Motor neuron (in vitro differentiated cells): ENCODE data around the gene LEMD3. TPM values are rescaled to one million over a fixed set of nuclear protein-coding genes. Genes with fewer than 3 reads are reported as not detected.
A peak's percentile ranks its signal among the peaks of the same experiment; 100 is the strongest.

Experiments used
- ATAC-seq, 8 experiments: fragments of 200-7000 bp; cut with Tn5 transposase; replicated peaks in 6 of 8; 2 replicates each; pipeline ENCODE4 v1.8.0; 2021; ENCODE audit warnings: mild to moderate bottlenecking in 8 of 8, moderate library complexity in 8 of 8
- H3K27ac ChIP-seq, 2 donors: fragments of 250-450 bp; sonication (Bioruptor Pico); 2 replicates each; pipeline ENCODE4 v1.9.0; 2021; ENCODE audit warnings: antibody characterized with exemption in 2 of 2, mild to moderate bottlenecking in 2 of 2, moderate library complexity in 1 of 2
- H3K4me1 ChIP-seq, 2 donors: fragments of 250-450 bp; sonication (Bioruptor Pico); replicated peaks in 1 of 2; 2 replicates each; pipeline ENCODE4 v1.6.1; 2021; ENCODE audit warnings: antibody characterized with exemption in 2 of 2, mild to moderate bottlenecking in 2 of 2, moderate library complexity in 1 of 2
- H3K4me3 ChIP-seq, 5 donors: fragments of 250-450 bp; sonication (Bioruptor Pico); 2 replicates each; pipeline ENCODE4 v1.9.0; 2021; ENCODE audit warnings: antibody characterized with exemption in 5 of 5, mild to moderate bottlenecking in 5 of 5, moderate library complexity in 4 of 5
- WGBS, 10 experiments: fragments of 450-650 bp; shearing (Covaris generic); methylation state at CpG; one replicate each; pipeline ENCODE4 v1.0.0; 2022; 5-methylcytosine and 5-hydroxymethylcytosine counted together
- in situ Hi-C, 9 experiments: fragments of 400-800 bp; cut with MboI; loops; one replicate each; pipeline ENCODE4 v1.15.0; 2021; ENCODE audit warnings: low sequenced_read_pairs in 9 of 9, low pct_unique_long_range_greater_than_20kb in 2 of 9; ENCODE audit not compliant: unreplicated experiment in 9 of 9
- total RNA-seq, 8 experiments: library from RNA; unstranded; fragments of 300-600 nt; gene quantifications; 2 replicates each; pipeline versions ENCODE4 v1.2.3 to v1.2.4, GENCODE V29; 2022

Gene LEMD3
- total RNA-seq, 8 experiments from 2014 or later, result 9.6 to 27.4 (median 22.5) TPM

DNA sequence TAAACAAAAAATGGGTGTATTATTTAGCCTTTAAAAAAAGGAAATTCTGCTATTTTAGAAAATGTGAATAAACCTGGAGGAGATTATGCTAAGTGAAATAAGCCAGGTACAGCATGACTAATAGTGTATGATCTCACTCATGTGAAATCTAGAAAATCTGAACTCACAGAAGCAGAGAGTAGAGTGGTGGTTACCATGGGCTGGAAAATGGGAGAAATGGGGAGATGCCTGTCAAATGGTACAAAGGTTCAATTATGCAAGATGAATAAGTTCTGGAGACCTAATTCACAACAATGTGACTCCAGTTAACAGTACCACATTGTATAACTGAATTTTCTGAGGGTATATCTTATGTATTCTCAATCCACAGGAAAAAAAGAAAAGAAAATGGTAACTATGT lies 17.4 kb upstream of the LEMD3 start:
- Histone ChIP-seq H3K4me3 (no peak overlapping the region), H3K27ac (no peak overlapping the region), H3K4me1 (no peaks in the 10 kb centered on the region)
- in situ Hi-C loops, result no loop called here
- ATAC-seq, result no peak

- no peaks in the 10 kb centered on the region for H3K4me1 ChIP-seq
- in situ Hi-C loops, result no loop called here
- no peak overlapping the region for H3K4me3 ChIP-seq
- H3K27ac ChIP-seq, result no peak overlapping the region
- peak in 2 of 8 experiments; percentile 74 to 80 for ATAC-seq
- WGBS, 10 experiments, result 0 to 100% (median 81%) methylated on average over 1 of the region's 1 CpG; no CpG with 5 or more reads in 2 of the 10 experiments
Measured at GRCh38 chr12:65152596-65152995, 16.8 kb upstream of the LEMD3 start.

DNA sequence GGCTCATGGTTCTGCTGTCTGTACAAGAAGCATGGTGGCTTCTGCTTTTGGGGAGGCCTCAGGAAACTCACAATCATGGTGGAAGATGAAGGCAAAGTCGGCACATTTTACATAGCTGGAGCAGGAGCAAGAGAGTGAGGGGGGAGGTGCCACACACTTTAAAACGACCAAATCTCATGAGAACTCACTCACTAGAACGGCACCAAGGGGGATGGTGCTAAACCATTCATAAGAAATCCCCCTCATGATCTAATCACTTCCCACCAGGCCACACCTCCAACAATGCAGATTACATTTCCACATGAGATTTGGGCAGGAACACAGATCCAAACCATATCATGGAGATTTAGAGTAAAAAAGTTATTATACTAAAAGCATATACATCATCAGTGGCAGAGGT lies 13.6 kb upstream of the LEMD3 start:
- WGBS, 10 experiments, result 27 to 83% (median 50%) methylated on average over 1 to 3 of the region's 3 CpGs; no CpG with 5 or more reads in 3 of the 10 experiments
- ATAC-seq, result no peak
- in situ Hi-C loops, result no loop called here
- no peaks in the 10 kb centered on the region for H3K4me1 ChIP-seq
- no peak overlapping the region for H3K27ac ChIP-seq
- H3K4me3 ChIP-seq, result no peak overlapping the region

- ATAC-seq, result peak in 1 of 8 experiments; percentile 17
- no peak overlapping the region for H3K27ac ChIP-seq
- 52 to 100% (median 88%) methylated on average over 1 to 2 of the region's 2 CpGs; no CpG with 5 or more reads in 2 of the 10 experiments for WGBS, 10 experiments
- H3K4me3 ChIP-seq, result no peak overlapping the region
- no peaks in the 10 kb centered on the region for H3K4me1 ChIP-seq
- in situ Hi-C loops, result no loop called here
Measured at GRCh38 chr12:65156366-65156841, 13.0 kb upstream of the LEMD3 start.

DNA sequence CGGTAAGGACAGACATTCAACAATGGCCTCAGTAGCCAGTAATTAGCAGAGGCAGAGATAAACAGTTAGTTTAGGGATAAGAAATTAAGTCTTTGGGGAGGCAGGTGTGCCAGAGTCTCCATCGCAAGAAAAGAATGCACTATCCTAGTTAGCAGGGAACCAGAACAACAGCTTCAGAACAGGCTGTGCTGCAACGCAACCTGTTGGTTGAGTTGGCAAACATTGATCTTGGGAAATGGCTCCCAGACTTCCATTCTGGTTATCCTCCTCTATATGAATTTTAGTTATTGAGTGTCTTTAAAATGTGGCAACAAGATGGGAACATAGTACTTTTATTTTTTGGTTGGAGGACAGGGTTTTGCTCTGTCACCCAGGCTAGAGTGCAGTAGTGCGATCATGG lies 12.3 kb upstream of the LEMD3 start:
- 60 to 100% (median 89%) methylated on average over 1 to 4 of the region's 4 CpGs; no CpG with 5 or more reads in 2 of the 10 experiments for WGBS, 10 experiments
- Histone ChIP-seq H3K27ac (no peak overlapping the region), H3K4me3 (no peak overlapping the region), H3K4me1 (no peaks in the 10 kb centered on the region)
- in situ Hi-C loops, result no loop called here
- no peak for ATAC-seq

DNA sequence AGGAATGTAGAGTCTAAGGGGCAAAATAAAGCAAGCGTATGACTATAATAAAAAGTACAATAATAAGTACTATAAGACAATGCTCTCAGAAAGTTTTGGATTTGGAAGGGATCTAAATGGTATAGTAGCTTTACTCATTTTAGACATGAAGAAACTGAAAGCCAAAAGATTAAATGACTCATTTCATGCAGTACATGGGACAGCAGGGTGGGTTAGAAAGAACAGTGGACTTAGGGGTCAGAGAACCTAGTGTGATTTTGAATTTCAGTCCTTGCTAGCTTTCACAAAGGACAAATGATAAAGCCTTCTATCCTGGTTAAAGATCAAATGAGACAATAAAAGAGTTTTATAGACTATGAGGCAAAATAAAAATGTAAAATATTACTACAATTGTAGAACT lies 6.8 kb upstream of the LEMD3 start:
- no peak for ATAC-seq
- Histone ChIP-seq H3K27ac (no peak overlapping the region), H3K4me1 (no peaks in the 10 kb centered on the region), H3K4me3 (no peak overlapping the region)
- WGBS, 10 experiments, result 50 to 100% (median 87%) methylated on average over 1 of the region's 1 CpG; no CpG with 5 or more reads in 3 of the 10 experiments
- in situ Hi-C loops, result no loop called here

DNA sequence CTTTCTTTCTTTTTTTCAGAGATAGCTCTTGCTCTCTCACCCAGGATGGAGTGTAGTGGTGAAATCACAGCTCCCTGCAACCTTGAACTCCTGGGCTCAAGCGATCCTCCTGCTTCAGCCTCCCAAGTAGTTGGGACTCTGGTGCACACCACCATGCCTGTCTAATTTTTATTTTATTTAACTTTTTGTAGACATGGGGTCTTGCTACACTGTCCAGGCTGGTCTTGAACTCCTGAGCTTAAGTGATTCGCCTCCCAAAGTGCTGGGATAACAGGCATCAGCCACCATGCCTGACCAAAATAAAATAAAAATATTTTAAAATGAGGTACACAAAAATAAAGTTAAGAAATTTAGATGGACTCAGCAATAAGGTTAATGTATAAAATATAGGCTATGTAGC lies 5.1 kb upstream of the LEMD3 start:
- H3K4me1 ChIP-seq, result no peaks in the 10 kb centered on the region
- in situ Hi-C loops, result no loop called here
- H3K27ac ChIP-seq, result no peak overlapping the region
- no peak for ATAC-seq
- WGBS, 10 experiments, result 65 to 100% (median 86%) methylated on average over 1 to 2 of the region's 2 CpGs; no CpG with 5 or more reads in 1 of the 10 experiments
- no peak overlapping the region for H3K4me3 ChIP-seq

DNA sequence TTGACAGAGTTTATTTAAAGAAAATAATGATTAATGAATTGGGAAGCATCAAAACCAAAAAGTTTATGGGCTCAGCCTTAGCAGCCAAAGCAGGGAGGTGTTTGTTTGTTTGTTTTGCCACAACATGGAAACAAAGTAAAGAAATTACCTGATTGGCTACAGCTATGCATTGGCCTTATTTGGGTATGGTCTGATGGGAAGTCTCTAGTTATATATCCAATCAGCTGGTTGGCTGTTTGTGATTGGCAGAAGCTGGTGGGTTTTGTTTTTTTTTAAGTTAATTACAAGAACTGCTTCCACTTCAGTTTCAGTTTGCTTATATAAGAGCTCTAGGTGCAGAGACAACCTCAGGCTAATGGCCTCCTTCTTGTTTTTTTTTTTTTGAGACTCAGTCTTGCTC lies 4.6 kb upstream of the LEMD3 start:
- in situ Hi-C loops, result no loop called here
- ATAC-seq, result no peak
- Histone ChIP-seq H3K27ac (no peak overlapping the region), H3K4me3 (no peak overlapping the region), H3K4me1 (no peaks in the 10 kb centered on the region)

- H3K4me1 ChIP-seq, result peaks cover 17 to 23% of the 10 kb centered on the region in 2 donors
- ATAC-seq, result no peak
- WGBS, 10 experiments, result 2 to 72% (median 28%) methylated on average over 3 to 9 of the region's 11 CpGs
- in situ Hi-C loops, result no loop called here
- H3K4me3 ChIP-seq, result peak overlapping the region; percentile 71 to 98 (median 82)
- peak overlapping the region; percentile 90 to 91 for H3K27ac ChIP-seq
Measured at GRCh38 chr12:65168681-65169319, 583 bp upstream of the LEMD3 start.

DNA sequence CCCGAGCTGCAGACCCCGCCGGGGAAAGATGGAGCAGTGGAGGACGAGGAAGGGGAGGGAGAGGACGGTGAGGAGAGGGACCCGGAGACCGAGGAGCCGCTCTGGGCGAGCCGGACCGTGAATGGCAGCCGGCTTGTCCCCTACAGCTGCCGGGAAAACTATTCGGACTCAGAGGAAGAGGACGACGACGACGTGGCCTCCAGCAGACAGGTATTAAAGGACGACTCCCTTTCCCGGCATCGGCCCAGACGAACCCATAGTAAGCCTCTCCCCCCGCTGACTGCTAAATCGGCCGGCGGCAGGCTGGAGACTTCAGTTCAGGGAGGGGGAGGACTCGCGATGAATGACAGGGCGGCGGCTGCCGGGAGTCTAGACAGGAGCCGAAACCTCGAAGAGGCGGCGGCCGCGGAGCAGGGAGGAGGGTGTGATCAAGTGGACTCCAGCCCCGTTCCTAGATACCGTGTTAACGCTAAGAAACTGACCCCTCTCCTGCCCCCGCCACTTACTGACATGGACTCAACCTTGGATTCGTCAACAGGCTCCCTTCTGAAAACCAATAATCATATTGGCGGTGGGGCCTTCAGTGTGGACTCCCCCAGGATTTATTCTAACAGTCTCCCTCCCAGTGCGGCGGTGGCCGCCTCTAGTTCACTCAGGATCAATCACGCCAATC lies 962 bp downstream of the LEMD3 start:
- in situ Hi-C loops, result no loop called here
- peak; percentile 54 to 75 (median 64) for ATAC-seq
- Histone ChIP-seq H3K27ac (peak overlapping the region; percentile 90 to 91), H3K4me1 (peaks cover 23 to 38% of the 10 kb centered on the region in 2 donors), H3K4me3 (peak overlapping the region; percentile 71 to 98 (median 82))
- WGBS, 10 experiments, result 0 to 10% (median 2%) methylated on average over 2 to 13 of the region's 47 CpGs; no CpG with 5 or more reads in 4 of the 10 experiments

GRCh38 chr12:65171073-65171472 lies 1.7 kb downstream of the LEMD3 start:
- in situ Hi-C loops, result no loop called here
- H3K4me1 ChIP-seq, result peaks cover 23 to 46% of the 10 kb centered on the region in 2 donors
- WGBS, 10 experiments, result 43 to 70% (median 58%) methylated on average over 1 to 8 of the region's 8 CpGs
- peak overlapping the region; percentile 71 to 98 (median 82) for H3K4me3 ChIP-seq
- no peak for ATAC-seq
- H3K27ac ChIP-seq, result no peak overlapping the region

DNA sequence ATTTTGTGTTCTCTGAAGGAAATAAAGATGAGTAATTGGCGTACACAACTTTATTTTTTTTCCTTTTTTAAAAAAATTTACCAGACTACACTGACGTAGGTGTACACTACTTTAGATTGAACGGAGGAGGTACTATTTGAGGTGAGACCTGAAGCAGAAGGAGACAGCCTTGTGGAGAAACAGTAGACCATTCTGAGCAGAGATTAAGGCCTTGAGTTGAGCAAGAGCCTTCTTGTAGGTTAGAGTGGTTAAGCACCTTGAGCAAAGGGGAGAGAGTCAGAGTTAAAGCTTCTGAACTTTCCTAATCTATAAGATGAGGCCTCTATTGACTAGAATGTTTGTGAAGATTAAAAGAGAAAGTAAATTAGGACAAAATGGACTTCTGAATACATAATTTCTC lies 2.5 kb downstream of the LEMD3 start:
- no peak overlapping the region for H3K27ac ChIP-seq
- peak overlapping the region; percentile 71 to 98 (median 82) for H3K4me3 ChIP-seq
- WGBS, 10 experiments, result 13 to 100% (median 68%) methylated on average over 1 to 3 of the region's 3 CpGs; no CpG with 5 or more reads in 1 of the 10 experiments
- ATAC-seq, result no peak
- in situ Hi-C loops, result no loop called here
- peaks cover 23 to 53% of the 10 kb centered on the region in 2 donors for H3K4me1 ChIP-seq

- Histone ChIP-seq H3K27ac (no peak overlapping the region), H3K4me3 (no peak overlapping the region), H3K4me1 (peaks cover 23 to 55% of the 10 kb centered on the region in 2 donors)
- ATAC-seq, result no peak
- in situ Hi-C loops, result no loop called here
Measured at GRCh38 chr12:65175385-65175784, 6.0 kb downstream of the LEMD3 start.
